ENCODE data around the gene LRRC43. TPM values are rescaled to one million over a fixed set of nuclear protein-coding genes. Genes with fewer than 3 reads are reported as not detected.
A peak's percentile ranks its signal among the peaks of the same experiment; 100 is the strongest.

Gene LRRC43
- total RNA-seq, 1 experiment from 2014 or later = 0.22 TPM

GRCh38 chr12:122207391-122207790, 24.5 kb downstream of the LRRC43 start:
- ATAC-seq (no peak), DNase-seq (ENCODE audit: low spot score) (no peak)
- TF ChIP-seq CREM (CRISPR knock-in tag; IDR thresholded peaks at IDR 0.05) (no peak), ZNF263 (CRISPR knock-in tag; IDR thresholded peaks at IDR 0.05; ENCODE audit: low read depth) (no peak), MYBL2 (CRISPR knock-in tag; IDR thresholded peaks at IDR 0.05) (no peak), GTF2I (CRISPR knock-in tag; conservative IDR thresholded peaks at IDR 0.05) (no peak), FOXK1 (CRISPR knock-in tag; IDR thresholded peaks at IDR 0.05) (no peak), ZNF138 (CRISPR knock-in tag; conservative IDR thresholded peaks at IDR 0.05) (no peak), TEAD4 (CRISPR knock-in tag; IDR thresholded peaks at IDR 0.05) (no peak), PRRX2 (CRISPR knock-in tag; IDR thresholded peaks at IDR 0.05) (no peak), ZNF416 (CRISPR knock-in tag; IDR thresholded peaks at IDR 0.05) (no peak), ETV6 (CRISPR knock-in tag; IDR thresholded peaks at IDR 0.05) (no peak), PREB (CRISPR knock-in tag; IDR thresholded peaks at IDR 0.05; ENCODE audit: borderline replicate concordance) (no peak), NR1H2 (CRISPR knock-in tag; IDR thresholded peaks at IDR 0.05) (no peak), KAT7 (CRISPR knock-in tag; IDR thresholded peaks at IDR 0.05; ENCODE audit: borderline replicate concordance) (no peak), ATF1 (CRISPR knock-in tag; IDR thresholded peaks at IDR 0.05) (no peak), AR (CRISPR knock-in tag; IDR thresholded peaks at IDR 0.05) (no peak)
- Mint-ChIP-seq H3K4me3 (no peak overlapping the region), H3K9me3 (no peaks in the 10 kb centered on the region), H3K27ac (peak overlapping the region; percentile 48), H3K27me3 (ENCODE audit: low read depth) (peaks cover 34% of the 10 kb centered on the region), H3K4me1 (peaks cover 24% of the 10 kb centered on the region), H3K36me3 (peaks cover 34% of the 10 kb centered on the region)
- CTCF ChIA-PET = no interaction called here
- POLR2A ChIA-PET = interaction anchor here (0.6 kb wide), 1 partner anchor 11 kb away, joined by 3 read pairs; no protein-coding TSS in a partner anchor

GRCh38 chr12:122208073-122208820, 25.3 kb downstream of the LRRC43 start:
- ChIA-PET POLR2A (no interaction called here), CTCF (no interaction called here)
- no peaks in the 10 kb centered on the region for H3K9me3 Mint-ChIP-seq
- no peak overlapping the region for H3K4me3 Mint-ChIP-seq
- H3K4me1 Mint-ChIP-seq = peaks cover 24% of the 10 kb centered on the region
- DNase-seq (ENCODE audit: low spot score) = no peak
- ATAC-seq = no peak
- TF ChIP-seq ZNF232 (CRISPR knock-in tag; IDR thresholded peaks at IDR 0.05) (no peak), ZNF396 (CRISPR knock-in tag; IDR thresholded peaks at IDR 0.05; ENCODE audit: borderline replicate concordance) (no peak)
- peaks cover 25% of the 10 kb centered on the region for H3K27me3 Mint-ChIP-seq (ENCODE audit: low read depth)
- peak overlapping the region; percentile 50 for H3K27ac Mint-ChIP-seq
- H3K36me3 Mint-ChIP-seq = peaks cover 37% of the 10 kb centered on the region

- Mint-ChIP-seq H3K9me3 (no peaks in the 10 kb centered on the region), H3K27ac (no peak overlapping the region), H3K27me3 (ENCODE audit: low read depth) (no peaks in the 10 kb centered on the region), H3K4me3 (no peak overlapping the region), H3K36me3 (peaks cover 59% of the 10 kb centered on the region), H3K4me1 (no peaks in the 10 kb centered on the region)
- DNase-seq (ENCODE audit: low spot score) (no peak), ATAC-seq (no peak)
- ChIA-PET POLR2A (no interaction called here), CTCF (interaction anchor here (0.6 kb wide), 1 partner anchor 56 kb away, joined by 3 read pairs; no protein-coding TSS in a partner anchor)
- no peak for TF ChIP-seq CREB1 (CRISPR knock-in tag; IDR thresholded peaks at IDR 0.05)
- no peak for TF ChIP-seq ZNF232 (CRISPR knock-in tag; IDR thresholded peaks at IDR 0.05)
- no peak for TF ChIP-seq ZMAT4 (CRISPR knock-in tag; IDR thresholded peaks at IDR 0.05)
- TF ChIP-seq TEAD4 (CRISPR knock-in tag; IDR thresholded peaks at IDR 0.05) = no peak
- TF ChIP-seq FOXK1 (CRISPR knock-in tag; IDR thresholded peaks at IDR 0.05) = no peak
- no peak for TF ChIP-seq ZBTB21 (CRISPR knock-in tag; IDR thresholded peaks at IDR 0.05; ENCODE audit: borderline replicate concordance)
- TF ChIP-seq E2F1 (CRISPR knock-in tag; IDR thresholded peaks at IDR 0.05) = no peak
- no peak for TF ChIP-seq CTCF (IDR thresholded peaks at IDR 0.05)
- TF ChIP-seq MYBL2 (CRISPR knock-in tag; IDR thresholded peaks at IDR 0.05) = no peak
- TF ChIP-seq NFATC4 (CRISPR knock-in tag; IDR thresholded peaks at IDR 0.05) = no peak
- no peak for TF ChIP-seq FOXJ3 (CRISPR knock-in tag; IDR thresholded peaks at IDR 0.05; ENCODE audit: borderline replicate concordance)
- TF ChIP-seq ZNF219 (CRISPR knock-in tag; IDR thresholded peaks at IDR 0.05; ENCODE audit: borderline replicate concordance) = no peak
Observed at GRCh38 chr12:122215771-122216170, 32.8 kb downstream of the LRRC43 start.
